CD8-positive, alpha-beta memory T cell (primary cell): Measurements from ENCODE around the gene HSPA4. TPM values are rescaled to one million over a fixed set of nuclear protein-coding genes. Genes with fewer than 3 reads are reported as not detected.
"Not testable (repeated sequence)": the region's sequence is repeated elsewhere in the genome, so short reads cannot be mapped to it uniquely, and the experiment has no call there.

ENCODE experiments used
- CTCF ChIA-PET: fragments of 350-600 bp; sonication (Branson Sonifier 250); formaldehyde crosslinking; loops from one replicate; lab custom pipeline; 2021; ENCODE audit warnings: antibody characterized with exemption; lab: Charles Lee
- POLR2A ChIA-PET: fragments of 350-600 bp; sonication (Branson Sonifier 250); formaldehyde crosslinking; loops from one replicate; lab custom pipeline; 2021; ENCODE audit warnings: antibody characterized with exemption; lab: Charles Lee
- DNase-seq, 5 donors: peaks; one replicate each; pipeline versions ENCODE4 v3.0.0 to v3.0.0-alpha.2; 2020 to 2022; ENCODE audit warnings: mixed read lengths in 1 of 5
- H3K27ac ChIP-seq: one replicate; pipeline ENCODE4 v1.7.0; 2013; ENCODE audit warnings: low read depth, mild to moderate bottlenecking, low read length, moderate library complexity
- H3K27me3 ChIP-seq: 2 replicates; pipeline ENCODE4 v1.7.0; 2013; ENCODE audit warnings: low read length, mild to moderate bottlenecking; ENCODE audit not compliant: insufficient read depth, poor library complexity, severe bottlenecking
- H3K36me3 ChIP-seq: 2 replicates; pipeline ENCODE4 v1.7.0; 2013; ENCODE audit warnings: mild to moderate bottlenecking, low read length, moderate library complexity; ENCODE audit not compliant: insufficient read depth
- H3K4me1 ChIP-seq: 2 replicates; pipeline ENCODE4 v1.7.0; 2013; ENCODE audit warnings: mild to moderate bottlenecking, low read length, moderate library complexity; ENCODE audit not compliant: insufficient read depth
- H3K4me3 ChIP-seq: 2 replicates; pipeline ENCODE4 v1.7.0; 2013; ENCODE audit warnings: mild to moderate bottlenecking, low read length
- H3K9me3 ChIP-seq: 2 replicates; pipeline ENCODE4 v1.7.0; 2013; ENCODE audit warnings: mild to moderate bottlenecking, low read length
- H3K27ac Mint-ChIP-seq, 8 donors: one replicate each; pipeline ENCODE4 v1.8.0; 2020 to 2021; ENCODE audit warnings: mixed read lengths in 8 of 8, mild to moderate bottlenecking in 6 of 8, inconsistent platforms in 3 of 8, moderate library complexity in 3 of 8
- H3K27me3 Mint-ChIP-seq, 2 donors: one replicate each; pipeline ENCODE4 v1.8.0; 2020 to 2021; ENCODE audit warnings: mixed read lengths in 2 of 2, mild to moderate bottlenecking in 1 of 2, moderate library complexity in 1 of 2
- H3K36me3 Mint-ChIP-seq, 3 donors: one replicate each; pipeline ENCODE4 v1.8.0; 2020 to 2021; ENCODE audit warnings: mixed read lengths in 3 of 3, inconsistent platforms in 1 of 3, mild to moderate bottlenecking in 1 of 3
- H3K4me1 Mint-ChIP-seq, 3 donors: one replicate each; pipeline ENCODE4 v1.8.0; 2020 to 2021; ENCODE audit warnings: mixed read lengths in 3 of 3, inconsistent platforms in 1 of 3, mild to moderate bottlenecking in 1 of 3
- H3K4me3 Mint-ChIP-seq, 7 donors: one replicate each; pipeline ENCODE4 v1.8.0; 2020 to 2021; ENCODE audit warnings: mixed read lengths in 7 of 7, mild to moderate bottlenecking in 6 of 7, moderate library complexity in 4 of 7, inconsistent platforms in 2 of 7
- H3K9me3 Mint-ChIP-seq, 5 donors: one replicate each; pipeline ENCODE4 v1.8.0; 2020 to 2022; ENCODE audit warnings: mixed read lengths in 5 of 5, mild to moderate bottlenecking in 3 of 5, moderate library complexity in 2 of 5, inconsistent platforms in 1 of 5
- polyA plus RNA-seq: library from polyadenylated mRNA; unstranded; fragments of 300-500 nt; fragmentation: Illumina TruSeq; gene quantifications from one replicate; pipeline ENCODE4 v1.2.3, GENCODE V29; 2021
- total RNA-seq, 2 experiments: library from RNA; stranded (reverse); gene quantifications; one replicate each; pipeline ENCODE4 v1.2.3, GENCODE V29; 2021

HSPA4 gene
- total RNA-seq (100 to 1,000 TPM; 236 to 244 TPM), polyA plus RNA-seq (39.8 TPM)

GRCh38 chr5:133051542-133052316 lies at the start of gene HSPA4:
HSPA4 (plus strand) TSS chr5:133052013; CDS start chr5:133052251, 238 bp downstream.
- H3K9me3 ChIP-seq, result no peaks in the 10 kb centered on the region
- POLR2A ChIA-PET, result interaction anchor here (0.5 to 2.1 kb wide), 10 partner anchors 22 to 1502 kb away, joined by 3 to 50 read pairs (median 4); partner anchors contain the start of genes AFF4, GDF9, UQCRQ and ZCCHC10
- Mint-ChIP-seq H3K36me3 (peaks cover 0 to 25% (median 0%) of the 10 kb centered on the region in 3 donors), H3K27ac (peak within 1 kb of the TSS; percentile 99 to 100 (median 100)), H3K27me3 (no peaks in the 10 kb centered on the region), H3K4me3 (peak within 1 kb of the TSS; percentile 96 to 99 (median 98)), H3K4me1 (peaks cover 43 to 67% (median 66%) of the 10 kb centered on the region in 3 donors), H3K9me3 (no peaks in the 10 kb centered on the region)
- CTCF ChIA-PET, result interaction anchor here (1.2 kb wide), 1 partner anchor 89 kb away, joined by 6 read pairs; the partner anchor contains the start of gene AFF4
- no peaks in the 10 kb centered on the region for H3K36me3 ChIP-seq
- H3K4me1 ChIP-seq, result peaks cover 22% of the 10 kb centered on the region
- H3K27me3 ChIP-seq, result no peaks in the 10 kb centered on the region
- DNase-seq, result peak; percentile 95 to 99 (median 98)
- peak within 1 kb of the TSS; percentile 98 for H3K27ac ChIP-seq
- peak within 1 kb of the TSS; percentile 76 for H3K4me3 ChIP-seq

GRCh38 chr5:133006653-133007052 lies 45.2 kb upstream of the HSPA4 start:
- Histone ChIP-seq H3K9me3 (no peaks in the 10 kb centered on the region), H3K4me1 (no peaks in the 10 kb centered on the region), H3K27me3 (no peaks in the 10 kb centered on the region), H3K27ac (no peak overlapping the region), H3K36me3 (no peaks in the 10 kb centered on the region), H3K4me3 (no peak overlapping the region)
- no peak for DNase-seq
- H3K27ac Mint-ChIP-seq, result no peak overlapping the region
- peaks cover 0 to 2% (median 0%) of the 10 kb centered on the region in 3 donors for H3K4me1 Mint-ChIP-seq
- no peaks in the 10 kb centered on the region for H3K27me3 Mint-ChIP-seq
- POLR2A ChIA-PET, result interaction anchor here (0.5 kb wide), 1 partner anchor 47 kb away, joined by 4 read pairs; no protein-coding TSS in a partner anchor
- H3K36me3 Mint-ChIP-seq, result peaks cover 8 to 43% (median 10%) of the 10 kb centered on the region in 3 donors
- no peaks in the 10 kb centered on the region for H3K9me3 Mint-ChIP-seq
- H3K4me3 Mint-ChIP-seq, result no peak overlapping the region
- CTCF ChIA-PET, result no interaction called here

DNA sequence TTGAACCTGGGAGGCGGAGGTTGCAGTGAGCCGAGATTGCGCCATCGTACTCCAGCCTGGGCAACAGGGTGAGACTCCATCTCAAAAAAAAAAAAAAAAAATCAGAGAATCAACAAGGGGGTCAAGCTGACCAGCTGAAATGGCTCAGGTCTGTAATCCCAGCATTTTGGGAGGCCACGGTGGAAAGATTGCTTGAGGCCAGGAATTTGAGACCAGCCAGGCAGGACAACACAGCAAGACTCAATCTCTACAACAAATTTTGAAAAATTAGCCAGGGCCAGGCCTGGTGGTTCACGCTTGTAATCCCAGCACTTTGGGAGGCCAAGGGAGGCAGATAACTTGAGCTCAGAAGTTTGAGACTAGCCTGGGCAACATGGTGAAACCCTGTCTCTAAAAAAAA lies 43.4 kb upstream of the HSPA4 start:
- H3K9me3 ChIP-seq, H3K4me1 Mint-ChIP-seq, H3K27me3 ChIP-seq, CTCF ChIA-PET, DNase-seq, H3K27ac Mint-ChIP-seq, H3K9me3 Mint-ChIP-seq, H3K36me3 ChIP-seq, H3K27ac ChIP-seq, POLR2A ChIA-PET, H3K27me3 Mint-ChIP-seq, H3K4me1 ChIP-seq, H3K4me3 ChIP-seq, H3K4me3 Mint-ChIP-seq: not testable (repeated sequence)
- H3K36me3 Mint-ChIP-seq, result peaks cover 5 to 38% (median 8%) of the 10 kb centered on the region in 3 donors

GRCh38 chr5:133015466-133015865 lies 36.3 kb upstream of the HSPA4 start:
- Histone ChIP-seq H3K27me3 (no peaks in the 10 kb centered on the region), H3K36me3 (peaks cover 11% of the 10 kb centered on the region), H3K27ac (no peak overlapping the region), H3K4me1 (no peaks in the 10 kb centered on the region), H3K4me3 (no peak overlapping the region), H3K9me3 (no peaks in the 10 kb centered on the region)
- H3K4me1 Mint-ChIP-seq, result peaks cover 3 to 10% (median 5%) of the 10 kb centered on the region in 3 donors
- no peak overlapping the region for H3K27ac Mint-ChIP-seq
- H3K9me3 Mint-ChIP-seq, result no peaks in the 10 kb centered on the region
- no peak for DNase-seq
- H3K4me3 Mint-ChIP-seq, result no peak overlapping the region
- peaks cover 4 to 51% (median 11%) of the 10 kb centered on the region in 3 donors for H3K36me3 Mint-ChIP-seq
- POLR2A ChIA-PET, result no interaction called here
- CTCF ChIA-PET, result no interaction called here
- no peaks in the 10 kb centered on the region for H3K27me3 Mint-ChIP-seq

DNA sequence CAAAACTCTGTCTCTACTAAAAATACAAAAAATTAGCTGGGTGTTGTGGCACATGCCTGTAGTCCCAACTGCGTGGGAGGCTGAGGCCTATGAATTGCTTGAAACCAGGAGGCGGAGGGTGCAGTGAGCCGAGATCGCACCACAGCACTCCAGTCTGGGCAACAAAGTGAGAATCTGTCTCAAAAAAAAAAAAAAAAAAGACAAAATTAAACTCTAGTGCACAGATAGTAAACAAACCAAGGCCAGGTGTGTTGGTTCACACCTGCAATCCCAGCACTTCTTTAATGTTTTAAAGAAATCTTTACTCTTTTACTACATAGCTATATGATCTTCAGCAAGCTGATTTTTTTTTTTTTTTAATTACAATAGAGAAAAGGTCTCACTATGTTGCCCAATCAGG lies 33.8 kb upstream of the HSPA4 start:
- no peak for DNase-seq
- CTCF ChIA-PET, result no interaction called here
- H3K27ac Mint-ChIP-seq, result no peak overlapping the region
- peaks cover 4 to 58% (median 11%) of the 10 kb centered on the region in 3 donors for H3K36me3 Mint-ChIP-seq
- H3K4me1 ChIP-seq, result no peaks in the 10 kb centered on the region
- H3K36me3 ChIP-seq, result peaks cover 11% of the 10 kb centered on the region
- no peaks in the 10 kb centered on the region for H3K9me3 Mint-ChIP-seq
- no peak overlapping the region for H3K27ac ChIP-seq
- POLR2A ChIA-PET, result no interaction called here
- no peak overlapping the region for H3K4me3 ChIP-seq
- H3K27me3 Mint-ChIP-seq, result no peaks in the 10 kb centered on the region
- H3K9me3 ChIP-seq, result no peaks in the 10 kb centered on the region
- no peak overlapping the region for H3K4me3 Mint-ChIP-seq
- peaks cover 5 to 15% (median 11%) of the 10 kb centered on the region in 3 donors for H3K4me1 Mint-ChIP-seq
- no peaks in the 10 kb centered on the region for H3K27me3 ChIP-seq

- POLR2A ChIA-PET, H3K27ac Mint-ChIP-seq, H3K27ac ChIP-seq, H3K9me3 ChIP-seq, H3K4me3 Mint-ChIP-seq, CTCF ChIA-PET, H3K4me3 ChIP-seq, H3K27me3 Mint-ChIP-seq, DNase-seq, H3K4me1 ChIP-seq, H3K9me3 Mint-ChIP-seq, H3K27me3 ChIP-seq: not testable (repeated sequence)
- H3K36me3 Mint-ChIP-seq, result peaks cover 1 to 60% (median 11%) of the 10 kb centered on the region in 3 donors
- H3K36me3 ChIP-seq, result peaks cover 11% of the 10 kb centered on the region
- H3K4me1 Mint-ChIP-seq, result peaks cover 12 to 23% (median 19%) of the 10 kb centered on the region in 3 donors
Measured at GRCh38 chr5:133019471-133019870, 32.3 kb upstream of the HSPA4 start.

DNA sequence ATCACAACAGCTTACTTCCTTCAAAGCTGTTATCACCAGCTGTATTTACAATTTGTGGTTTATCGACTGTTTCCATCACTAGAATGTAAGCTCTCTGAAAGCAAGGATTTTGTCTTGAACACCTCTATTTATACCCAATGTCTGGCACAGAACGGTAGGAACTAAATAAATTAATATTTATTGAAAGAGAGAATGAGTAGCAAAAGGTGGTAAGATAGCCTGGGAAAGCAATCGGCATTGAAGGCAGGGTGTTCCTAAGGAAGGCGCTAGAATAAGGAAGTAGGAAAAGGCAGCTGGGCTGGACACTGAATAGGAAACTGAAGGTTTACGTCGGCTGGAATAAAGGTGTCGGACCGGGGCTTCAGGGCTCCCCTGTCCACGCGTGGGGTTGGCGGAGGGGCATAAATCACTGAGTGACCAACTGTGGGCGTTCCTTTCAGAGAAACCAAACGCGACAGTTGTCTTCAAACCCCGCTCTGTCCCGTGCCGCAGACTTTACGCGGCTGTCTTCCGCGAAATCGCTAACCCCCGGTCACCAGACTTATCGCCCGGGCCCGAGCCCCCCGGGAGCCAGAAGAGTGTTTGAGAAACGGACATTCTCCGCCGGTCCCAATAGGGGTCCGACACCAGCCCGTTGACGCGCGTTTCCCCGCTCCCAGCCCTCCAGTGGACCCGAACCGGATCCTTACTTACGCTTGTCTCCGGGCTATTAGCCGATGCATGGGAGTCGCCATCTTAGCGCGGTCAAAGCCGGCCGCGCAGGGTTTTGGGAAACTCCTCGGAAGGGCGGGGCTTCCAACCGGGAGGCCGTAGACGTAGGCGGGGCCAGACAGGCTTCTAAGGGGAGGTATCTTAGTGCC lies 25.8 kb upstream of the HSPA4 start, which contains the start of gene ZCCHC10:
ZCCHC10 (minus strand) TSS at position 746 of the 860 bp plus-strand sequence; CDS start at position 734, 12 bp downstream.
- Histone ChIP-seq H3K27ac (peak within 1 kb of the TSS; percentile 85), H3K27me3 (no peaks in the 10 kb centered on the region), H3K4me3 (peak within 1 kb of the TSS; percentile 80), H3K9me3 (no peaks in the 10 kb centered on the region), H3K4me1 (peaks cover 14% of the 10 kb centered on the region), H3K36me3 (no peaks in the 10 kb centered on the region)
- no peaks in the 10 kb centered on the region for H3K9me3 Mint-ChIP-seq
- peaks cover 21 to 39% (median 34%) of the 10 kb centered on the region in 3 donors for H3K4me1 Mint-ChIP-seq
- peaks cover 0 to 3% of the 10 kb centered on the region in 2 donors for H3K27me3 Mint-ChIP-seq
- peak within 1 kb of the TSS; percentile 94 to 99 (median 96) for H3K4me3 Mint-ChIP-seq
- peak within 1 kb of the TSS; percentile 95 to 100 (median 96) for H3K27ac Mint-ChIP-seq
- peaks cover 0 to 26% (median 5%) of the 10 kb centered on the region in 3 donors for H3K36me3 Mint-ChIP-seq
- ChIA-PET CTCF (interaction anchor here (0.6 kb wide), 2 partner anchors 35 to 54 kb away, joined by 3 to 4 read pairs; no protein-coding TSS in a partner anchor), POLR2A (interaction anchor here (1.9 kb wide), 1 partner anchor 25 kb away, joined by 15 read pairs; the partner anchor contains the start of gene HSPA4)
- peak; percentile 84 to 93 (median 88) for DNase-seq
